GM21529 (cell line): Measurements from ENCODE around the gene GNG12.

Experiments used
- ATAC-seq: cut with Tn5 transposase; IDR thresholded peaks from one replicate; pipeline ENCODE4 v1.9.1; 2021; ENCODE audit not compliant: unreplicated experiment

The GNG12 gene

DNA sequence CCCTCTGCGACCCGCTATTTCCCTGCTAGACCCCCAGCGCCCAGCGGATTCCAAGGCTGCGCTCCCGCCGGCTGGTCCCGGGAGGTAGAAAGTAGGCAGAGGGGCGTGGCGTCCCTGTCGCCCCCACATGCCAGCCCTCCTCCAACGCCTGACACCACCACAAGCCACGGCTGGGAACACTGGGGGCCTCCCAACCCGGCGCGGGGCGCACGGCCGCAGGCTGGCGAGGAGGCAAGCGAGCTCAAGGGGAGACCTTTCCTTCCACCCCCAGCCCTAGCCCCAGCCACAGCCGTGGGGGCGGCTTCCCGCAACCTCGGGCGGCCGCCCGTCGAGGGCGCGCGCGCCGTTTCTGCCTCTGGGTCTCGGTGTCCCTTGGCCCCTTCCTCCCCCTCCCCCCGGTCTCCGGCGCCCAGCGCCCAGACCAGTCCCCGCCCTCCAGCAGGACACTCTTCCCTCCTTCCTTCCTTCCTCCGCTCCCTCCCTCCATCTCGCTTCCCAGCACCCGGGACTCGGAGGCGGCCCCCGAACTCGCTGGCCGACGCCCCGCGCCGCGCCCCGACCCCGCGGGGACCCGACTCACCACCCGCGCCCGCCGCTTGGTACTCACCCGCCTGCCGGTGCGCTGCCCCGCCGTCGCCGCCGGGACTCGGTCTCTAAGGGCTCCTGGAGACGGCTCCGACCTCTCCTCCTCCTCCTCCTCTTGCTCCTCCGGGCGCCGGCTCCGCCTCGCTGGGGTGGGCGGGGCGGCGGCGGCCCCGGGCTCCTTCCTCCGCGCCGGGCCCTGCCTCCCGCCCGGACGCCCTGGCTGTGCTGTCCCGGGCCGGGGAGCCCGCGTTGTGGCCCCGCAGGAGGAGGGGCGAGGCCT lies at the start of gene GNG12:
Gene GNG12 (minus strand): TSS at position 731 of the 865 bp plus-strand sequence. CDS start 125,781 bp downstream, outside the sequence.
- ATAC-seq: peak; percentile 36

DNA sequence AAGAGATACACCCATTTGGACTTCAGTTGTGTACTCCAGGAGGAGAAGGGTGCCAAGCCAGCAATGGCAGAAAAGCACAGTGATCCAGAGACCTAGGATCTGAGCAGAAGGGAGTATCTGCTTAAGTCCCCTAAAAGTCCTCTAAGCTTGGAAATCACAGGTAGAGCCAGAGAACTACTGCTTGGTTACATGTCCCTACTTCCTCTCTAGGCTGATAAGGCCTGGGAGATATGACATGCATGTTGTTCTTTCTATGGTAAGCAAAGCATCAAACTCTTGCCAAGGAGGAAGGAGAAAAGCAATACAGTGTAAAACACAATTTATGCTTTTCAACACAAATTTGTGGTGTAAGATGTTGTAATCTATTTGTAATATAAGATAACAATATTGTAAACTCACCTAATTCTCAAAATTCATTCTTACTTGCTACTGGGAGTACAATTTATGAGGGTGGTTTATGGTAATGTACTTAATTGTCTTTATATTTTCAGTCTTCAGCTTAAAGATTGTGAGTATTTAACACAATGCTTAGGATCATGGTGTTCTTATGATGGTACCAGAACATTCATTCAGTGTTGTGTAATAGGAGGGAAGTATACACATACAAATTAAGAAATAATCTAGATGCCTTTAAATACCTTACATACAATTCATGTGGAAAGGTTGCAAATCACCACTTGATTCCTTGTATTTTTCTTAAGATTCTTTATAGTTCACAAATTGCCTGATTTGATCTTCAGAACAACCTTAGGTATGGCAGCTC lies 49.1 kb upstream of the GNG12 start:
- no peak for ATAC-seq

DNA sequence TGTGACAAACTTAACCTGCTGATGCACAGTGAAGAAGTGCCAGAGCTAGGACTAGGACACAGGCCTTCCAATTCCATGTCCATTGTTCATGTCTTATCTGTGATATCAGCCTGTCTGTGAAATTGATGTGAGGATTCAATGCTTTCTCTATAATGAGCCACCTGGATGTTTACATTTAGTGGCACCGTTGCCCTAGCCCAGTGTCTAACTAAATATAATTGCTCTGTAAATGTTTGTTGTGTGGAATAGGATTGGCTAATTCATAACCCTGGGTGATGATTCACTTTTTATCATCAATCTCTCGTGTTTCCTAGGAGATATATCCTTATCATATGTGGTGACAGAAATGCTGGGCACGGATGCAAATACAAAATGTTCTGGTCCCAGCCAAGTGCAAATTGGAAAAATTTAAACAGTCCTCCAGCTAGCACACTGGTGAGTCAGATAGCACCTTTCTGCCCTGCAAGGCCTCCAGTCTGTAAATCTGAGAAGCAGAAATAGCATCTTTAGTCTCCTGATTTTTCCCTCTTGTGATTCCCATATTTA lies 46.9 kb upstream of the GNG12 start:
- no peak for ATAC-seq

DNA sequence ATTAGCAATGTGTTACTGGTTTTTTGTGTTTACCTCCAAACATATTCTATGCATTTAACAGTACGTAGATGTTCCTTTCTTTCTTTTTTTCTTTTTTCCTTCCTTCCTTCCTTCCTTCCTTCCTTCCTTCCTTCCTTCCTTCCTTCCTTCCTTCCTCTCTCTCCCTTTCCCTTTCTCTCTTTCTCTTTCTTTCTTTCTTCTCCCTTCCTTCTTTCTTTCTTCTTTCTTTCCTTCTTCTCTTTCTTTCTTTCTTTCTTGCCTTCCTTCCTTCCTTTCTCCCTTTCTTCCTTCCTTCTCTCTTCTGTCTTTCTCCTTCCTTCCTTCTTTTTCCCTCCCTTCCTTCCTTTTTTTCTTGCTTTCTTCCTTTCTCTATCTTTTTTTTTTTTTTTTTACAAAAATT lies 46.2 kb upstream of the GNG12 start:
- ATAC-seq: no peak

DNA sequence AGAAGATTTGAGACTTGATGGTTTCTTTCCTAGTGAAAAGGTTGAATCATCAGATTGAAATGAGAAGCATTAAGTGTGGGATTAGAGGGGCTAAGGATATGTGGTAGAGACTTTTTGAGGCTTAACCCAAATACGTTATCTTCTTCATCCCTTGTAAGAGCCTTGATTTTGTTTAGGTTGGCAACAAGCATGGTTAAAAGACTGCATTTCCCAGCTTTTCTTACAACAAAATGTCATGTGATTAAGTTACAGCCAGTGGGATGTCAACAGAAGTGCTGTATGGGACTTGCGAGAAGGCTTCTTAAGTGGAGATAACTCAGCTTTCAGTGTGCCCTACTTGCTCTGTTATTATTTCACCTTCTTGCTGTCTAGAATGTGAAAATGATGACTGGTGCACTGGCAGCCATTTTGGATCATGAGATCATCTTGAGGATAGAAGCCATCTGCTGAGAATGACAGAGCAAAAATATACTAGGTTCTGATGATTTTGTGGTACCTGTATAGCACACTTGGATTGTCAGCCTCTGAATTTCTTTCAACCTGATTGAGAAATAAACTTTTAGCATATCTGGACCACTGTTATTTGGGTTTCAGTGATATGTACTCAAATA lies 41.3 kb upstream of the GNG12 start:
- no peak for ATAC-seq

DNA sequence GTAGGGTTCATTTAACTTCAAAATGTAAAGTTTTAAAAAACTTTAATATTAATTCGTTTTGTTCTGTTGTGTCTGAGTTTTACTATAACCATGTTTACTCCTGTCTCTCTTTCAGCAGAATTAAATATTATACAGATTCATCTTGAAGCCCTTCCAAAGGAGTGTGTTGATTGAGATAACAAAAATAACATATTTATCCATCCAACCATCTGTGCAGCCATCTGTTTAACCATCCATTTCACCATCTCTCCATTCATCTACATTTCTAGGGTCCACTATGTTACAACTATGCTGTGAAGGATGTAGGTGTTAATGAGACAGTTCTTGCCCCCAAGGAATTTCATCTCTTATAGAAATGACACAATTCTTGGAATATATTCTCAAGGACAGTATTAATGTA lies 36.0 kb upstream of the GNG12 start:
- no peak for ATAC-seq

DNA sequence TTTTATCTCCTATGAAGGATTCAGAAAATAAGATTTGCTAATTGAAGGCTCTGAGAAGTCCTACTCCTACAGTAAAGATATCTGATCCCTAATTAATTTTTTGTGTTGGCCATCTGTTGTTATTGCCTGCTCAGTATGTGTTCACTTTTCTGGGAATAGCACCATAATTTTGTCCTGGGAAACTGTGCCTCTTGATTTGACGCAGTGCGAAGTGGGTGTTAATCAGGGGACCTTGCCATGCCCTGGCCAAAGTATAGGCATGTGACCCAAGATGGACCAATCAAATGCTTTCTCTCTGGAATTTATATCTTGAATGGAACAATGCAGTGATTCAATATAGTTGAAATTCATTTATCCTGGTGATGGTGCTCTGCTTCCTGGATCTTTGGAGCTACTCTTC lies 30.4 kb upstream of the GNG12 start:
- no peak for ATAC-seq

DNA sequence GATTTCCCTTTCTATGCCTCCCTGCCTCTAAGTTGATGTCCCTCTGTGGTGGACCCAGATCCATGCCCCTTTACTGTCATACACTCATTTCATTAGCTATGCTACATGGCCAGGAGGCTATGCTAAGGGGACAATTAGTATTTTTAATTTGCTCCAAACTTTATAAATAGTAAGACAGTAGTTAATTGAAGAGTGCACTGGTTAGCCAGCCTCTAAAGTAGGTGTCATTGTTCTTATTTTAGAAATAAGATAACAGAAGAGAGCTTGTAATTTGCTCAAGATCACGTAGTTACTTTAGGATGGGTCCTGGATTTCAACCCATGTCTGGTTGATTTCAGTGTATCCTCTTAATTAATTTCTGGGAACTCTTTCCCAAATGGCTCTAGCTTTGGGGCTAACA lies 29.4 kb upstream of the GNG12 start:
- ATAC-seq: no peak

DNA sequence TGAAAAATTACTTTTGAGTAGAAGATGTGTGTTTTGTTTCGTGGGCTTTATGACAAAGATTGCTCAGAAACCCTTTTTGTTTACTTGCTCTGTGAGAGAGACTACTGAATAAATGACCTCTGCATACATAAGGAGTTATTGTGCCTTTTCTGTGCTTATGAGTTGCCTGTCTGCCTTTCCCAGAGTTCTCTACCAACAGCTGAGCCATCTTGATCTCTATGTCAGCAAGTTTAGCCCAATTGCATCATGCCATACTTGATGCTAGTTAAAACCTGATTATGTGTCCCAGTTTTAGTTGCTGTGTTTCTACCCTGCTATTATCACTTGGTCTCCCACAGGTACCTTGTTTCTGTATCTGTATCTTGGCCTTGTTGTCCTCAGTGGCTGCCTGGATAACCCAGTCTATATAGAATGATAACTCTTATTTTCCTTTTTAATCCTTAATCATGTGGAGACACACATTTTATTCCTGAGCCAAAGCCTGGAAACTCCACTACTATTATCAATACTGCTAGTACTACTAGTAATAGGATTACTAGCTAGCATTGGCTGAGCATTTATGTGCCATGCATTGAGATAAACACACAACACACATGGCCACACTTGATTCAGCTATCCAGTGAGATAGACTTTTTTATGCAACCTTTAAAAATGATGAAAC lies 28.7 kb upstream of the GNG12 start:
- ATAC-seq: no peak

DNA sequence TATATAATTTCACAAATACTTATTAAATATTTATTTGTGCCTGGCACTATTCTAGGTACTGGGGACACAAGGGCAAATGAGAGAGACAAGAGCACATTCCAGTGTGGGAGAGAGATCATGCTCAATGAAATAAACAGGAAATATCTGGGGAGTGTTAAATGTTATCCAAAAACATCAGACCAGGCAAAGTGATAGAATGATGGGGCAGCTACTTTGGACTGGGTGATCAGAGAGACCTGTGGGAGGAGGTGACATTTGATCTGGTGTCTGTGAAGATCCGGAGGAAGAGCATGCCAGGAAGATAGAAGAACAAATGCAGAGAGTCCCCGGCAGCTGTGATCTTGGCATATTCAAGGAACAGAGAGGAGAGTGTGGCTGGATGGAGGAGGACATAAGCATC lies 27.5 kb upstream of the GNG12 start:
- no peak for ATAC-seq

DNA sequence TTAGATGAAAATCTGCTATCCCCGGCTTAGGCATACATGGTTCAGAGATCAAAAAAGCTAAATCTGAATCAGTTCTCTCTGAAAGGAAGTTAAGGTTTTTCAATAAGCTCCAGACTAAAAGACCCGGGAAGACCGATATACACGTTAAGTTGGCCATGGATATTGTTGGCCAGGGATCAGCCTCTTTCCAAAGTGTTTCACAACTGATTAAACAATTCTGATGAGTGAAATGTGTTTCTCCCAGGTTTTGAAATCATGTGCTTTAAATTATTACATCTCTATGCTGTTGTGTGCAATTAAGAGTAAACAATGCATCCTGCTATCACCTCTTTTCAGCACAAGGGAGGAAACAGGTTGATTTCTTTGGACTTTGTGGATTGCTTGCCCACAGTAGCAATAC lies 23.7 kb upstream of the GNG12 start:
- ATAC-seq: no peak

DNA sequence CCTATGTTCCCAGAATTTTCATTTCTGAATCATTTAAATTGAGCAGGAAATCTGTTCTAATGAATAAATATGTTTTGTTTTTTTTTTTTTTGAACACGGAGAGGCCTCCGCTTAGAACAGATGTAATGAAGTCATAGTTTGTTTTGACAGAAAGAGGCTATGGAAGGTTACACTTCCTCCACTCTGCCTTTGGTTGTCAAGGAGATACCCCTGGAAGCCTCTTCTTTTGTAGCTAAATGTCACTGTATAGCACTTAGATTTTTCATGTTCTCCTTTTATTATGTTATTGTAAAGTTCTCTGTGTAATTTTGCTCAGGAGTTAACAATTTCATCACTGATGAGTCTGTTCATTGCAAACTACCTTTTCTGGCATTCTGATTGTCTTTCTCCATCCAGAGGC lies 22.7 kb upstream of the GNG12 start:
- no peak for ATAC-seq

DNA sequence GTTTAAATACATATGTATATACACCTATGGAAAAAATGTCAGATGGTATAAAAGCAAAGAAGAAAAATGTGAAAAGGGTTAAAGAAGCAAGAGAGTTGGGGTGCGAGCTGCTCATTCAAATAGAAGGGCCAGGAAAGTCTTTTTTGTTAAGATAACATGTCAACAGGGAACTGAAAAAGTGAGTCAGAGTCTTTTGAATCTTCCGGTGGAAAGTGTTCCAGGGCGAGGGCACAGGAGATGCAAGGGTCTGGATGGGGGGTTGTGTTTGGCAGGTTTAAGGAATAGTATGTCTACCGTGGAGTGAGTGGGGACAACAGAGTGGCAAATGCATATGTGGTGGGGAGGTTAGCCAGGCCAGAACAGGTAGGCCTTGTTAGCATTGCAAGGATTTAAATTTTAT lies 22.2 kb upstream of the GNG12 start:
- no peak for ATAC-seq

DNA sequence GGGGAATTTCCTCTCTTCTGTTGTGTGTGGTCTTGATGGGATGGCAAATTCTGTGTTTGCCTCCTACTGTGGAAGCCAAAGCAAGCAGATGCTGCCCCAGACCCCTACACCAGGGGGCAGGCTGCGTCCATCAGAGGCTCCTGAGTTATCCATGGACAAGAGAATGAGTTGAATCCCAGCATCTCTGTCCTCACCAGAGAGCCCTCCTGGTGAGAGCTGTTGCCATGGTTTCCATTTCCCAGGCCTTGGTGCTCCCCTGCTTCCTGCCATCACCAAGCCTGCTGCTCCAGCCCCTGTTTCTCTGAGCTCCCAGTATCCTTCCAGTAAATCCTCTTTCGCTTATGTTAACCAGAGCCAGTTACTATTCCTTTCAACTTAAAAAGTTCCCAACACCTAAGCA lies 20.4 kb upstream of the GNG12 start:
- peak; percentile 70 for ATAC-seq

DNA sequence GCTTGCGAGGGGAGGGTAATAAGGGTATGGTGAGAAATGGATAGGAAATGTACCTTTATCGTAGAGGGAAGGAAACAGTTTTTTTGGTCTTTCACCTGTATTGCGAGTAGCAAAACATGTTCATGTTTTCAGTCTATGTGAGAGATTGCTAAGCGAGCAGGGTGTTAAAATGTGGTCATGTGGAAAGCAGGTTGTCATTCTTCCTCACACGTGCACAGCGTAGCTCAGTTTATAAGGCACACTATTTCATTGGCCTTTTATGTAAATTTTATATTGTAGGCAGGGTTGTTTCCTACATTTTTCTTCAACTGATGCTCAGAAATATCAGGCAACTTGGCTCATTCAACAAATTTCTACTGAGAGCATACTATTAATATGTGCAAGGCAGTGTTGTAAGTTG lies 18.5 kb upstream of the GNG12 start:
- ATAC-seq: no peak

DNA sequence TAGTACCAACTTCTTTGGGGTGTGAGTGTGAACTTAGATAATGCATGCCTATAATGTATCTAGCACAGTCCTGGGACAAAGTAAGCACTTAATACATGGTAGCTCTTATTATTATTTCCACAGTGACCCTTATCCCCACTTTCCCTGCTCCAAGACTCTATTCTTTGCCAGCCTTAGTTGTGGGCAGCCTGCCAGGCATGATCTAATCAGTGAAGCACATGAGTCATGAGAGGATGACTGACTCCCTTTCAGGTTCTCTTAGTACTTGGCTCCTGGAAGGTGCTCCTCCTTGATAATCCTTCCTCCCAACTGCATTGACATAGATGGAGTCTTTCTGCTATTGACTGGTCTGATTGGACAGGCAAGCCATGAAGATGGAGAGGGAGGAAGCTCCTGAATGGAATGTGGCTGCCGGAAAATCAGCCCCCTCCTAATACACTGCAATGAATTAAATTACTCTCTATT lies 17.4 kb upstream of the GNG12 start:
- no peak for ATAC-seq

DNA sequence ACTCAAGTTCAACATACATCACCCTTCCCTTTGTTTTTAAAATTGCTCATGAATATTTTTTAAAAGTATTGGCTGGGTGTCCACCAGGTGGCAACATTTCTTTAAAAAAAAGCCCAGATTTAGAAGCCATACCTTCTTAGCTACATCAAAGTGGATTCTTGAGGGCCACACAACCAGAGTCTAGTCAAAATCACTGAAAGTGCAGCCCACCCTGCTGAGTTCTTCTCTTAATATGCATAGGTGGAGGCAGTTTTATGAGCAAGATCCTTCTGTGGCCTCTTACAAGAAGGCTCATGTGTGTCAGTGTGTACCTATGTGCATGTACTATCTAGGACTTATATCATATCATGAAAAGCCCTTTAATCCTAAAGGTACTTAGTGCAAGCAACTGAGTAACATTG lies 16.9 kb upstream of the GNG12 start:
- no peak for ATAC-seq

DNA sequence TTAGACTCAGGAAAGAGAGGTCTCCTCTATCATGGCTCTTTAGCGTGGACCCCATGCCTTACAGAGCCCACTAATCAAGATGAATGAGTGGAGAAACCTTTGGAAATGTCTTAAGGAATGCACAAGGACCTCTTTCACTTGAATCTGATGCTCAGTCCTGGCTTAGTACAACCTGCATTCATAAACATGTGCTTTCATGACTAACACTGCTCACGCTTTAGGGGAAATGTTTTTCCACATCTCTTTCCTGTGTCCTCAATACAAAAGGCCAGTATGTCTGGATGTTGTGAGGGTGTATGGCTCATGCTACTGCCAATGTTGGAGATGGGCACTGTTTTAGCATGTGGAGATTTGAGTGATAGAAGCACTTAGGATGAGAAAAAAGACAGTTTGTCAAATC lies 14.2 kb upstream of the GNG12 start:
- no peak for ATAC-seq

DNA sequence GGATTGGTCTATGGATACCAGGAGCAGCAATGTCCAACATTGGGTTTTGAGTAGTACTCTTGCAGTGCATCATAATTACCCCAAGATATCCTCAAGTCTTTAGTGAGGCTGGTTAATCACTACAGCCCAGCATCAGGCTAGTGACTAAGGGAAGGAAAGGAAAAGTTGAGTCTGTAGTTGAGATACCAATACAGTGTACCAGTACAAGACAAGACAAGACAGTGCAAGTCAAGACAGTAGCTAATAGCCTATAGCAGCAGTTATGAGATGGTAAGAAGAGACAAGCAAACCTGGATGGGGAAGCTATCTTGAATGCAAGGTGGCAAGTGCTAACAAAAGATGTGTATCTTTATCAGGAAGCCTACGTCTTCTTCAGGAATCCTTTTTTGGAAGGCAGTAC lies 13.3 kb upstream of the GNG12 start:
- ATAC-seq: no peak

DNA sequence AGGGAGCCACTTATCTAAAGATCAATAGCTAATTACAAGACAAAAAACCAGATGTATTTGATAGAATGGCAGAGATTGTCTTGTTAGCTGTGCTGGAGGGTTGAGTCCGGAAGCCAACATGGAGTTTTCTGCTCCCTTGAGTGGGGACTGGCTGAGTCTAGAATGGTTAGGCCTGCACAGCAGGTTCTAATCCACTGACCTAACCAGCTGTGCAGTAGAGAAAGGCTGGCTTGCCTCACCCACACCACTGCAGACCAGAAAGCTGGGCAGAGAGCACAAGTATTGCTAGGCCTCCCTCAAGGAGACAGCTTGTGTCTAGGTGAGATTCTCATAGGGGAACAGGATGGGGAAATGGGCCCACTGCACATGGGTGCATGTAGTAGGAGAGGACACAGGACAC lies 11.7 kb upstream of the GNG12 start:
- ATAC-seq: no peak

DNA sequence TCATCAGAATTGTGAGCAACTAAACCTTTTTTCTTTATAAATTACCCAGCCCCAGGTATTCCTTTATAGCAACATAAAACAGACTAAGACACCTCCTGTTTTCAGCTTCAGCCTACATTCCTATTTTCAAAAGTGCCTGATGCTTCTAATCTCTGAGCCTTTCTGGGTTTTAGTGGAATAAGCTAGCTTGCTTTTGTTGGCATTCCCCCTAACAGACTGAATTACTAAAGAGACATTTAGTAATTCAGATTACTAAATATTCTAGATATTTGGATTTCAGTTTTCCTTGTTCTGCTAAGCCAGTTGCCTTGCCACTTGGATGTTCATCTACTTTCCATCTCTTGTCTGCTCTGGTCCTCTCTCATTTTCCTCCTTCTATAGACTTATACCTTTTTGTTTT lies 10.5 kb upstream of the GNG12 start:
- ATAC-seq: no peak
